Islet precursor cell (in vitro differentiated cells): Measurements from ENCODE around the gene ZNF778.

ENCODE experiments used
- DNase-seq: peaks from one replicate; pipeline ENCODE4 v3.0.0-alpha.2; 2018

ZNF778 gene

GRCh38 chr16:89217388-89218191 is at the start of gene ZNF778:
ZNF778 (plus strand) TSS chr16:89217703; CDS start chr16:89221128, 3,425 bp downstream.
- DNase-seq = peak; percentile 89

- no peak for DNase-seq
These were observed 48.9 kb upstream of the ZNF778 start for GRCh38 chr16:89168381-89169189.

GRCh38 chr16:89169778-89170177 is 47.7 kb upstream of the ZNF778 start:
- no peak for DNase-seq

GRCh38 chr16:89170346-89171215 is 46.9 kb upstream of the ZNF778 start:
- DNase-seq = peak; percentile 74

- peak; percentile 98 for DNase-seq
These were observed 46.0 kb upstream of the ZNF778 start, which contains the start of gene CDH15 for GRCh38 chr16:89171216-89172170. CDH15 (plus strand) TSS chr16:89171748; CDS start chr16:89171832, 84 bp downstream.

- DNase-seq = no peak
These were observed 45.4 kb upstream of the ZNF778 start for GRCh38 chr16:89172171-89172527.

GRCh38 chr16:89172528-89173173 is 44.9 kb upstream of the ZNF778 start:
- DNase-seq = no peak

GRCh38 chr16:89173174-89173921 is 44.2 kb upstream of the ZNF778 start:
- DNase-seq = no peak

GRCh38 chr16:89174055-89174827 is 43.3 kb upstream of the ZNF778 start:
- DNase-seq = no peak

GRCh38 chr16:89174877-89175276 is 42.6 kb upstream of the ZNF778 start:
- no peak for DNase-seq

- no peak for DNase-seq
These were observed 42.0 kb upstream of the ZNF778 start for GRCh38 chr16:89175280-89176146.

GRCh38 chr16:89176147-89176690 is 41.3 kb upstream of the ZNF778 start:
- no peak for DNase-seq

- no peak for DNase-seq
These were observed 40.8 kb upstream of the ZNF778 start for GRCh38 chr16:89176717-89177116.

GRCh38 chr16:89177501-89177900 is 40.0 kb upstream of the ZNF778 start:
- DNase-seq = no peak

GRCh38 chr16:89178453-89179147 is 38.9 kb upstream of the ZNF778 start:
- DNase-seq = no peak

- no peak for DNase-seq
These were observed 38.4 kb upstream of the ZNF778 start for GRCh38 chr16:89179148-89179484.

- DNase-seq = no peak
These were observed 37.7 kb upstream of the ZNF778 start for GRCh38 chr16:89179656-89180315.
